GM13977 (cell line): Measurements from ENCODE around the gene NFATC2.
"Not testable (repeated sequence)": the region's sequence is repeated elsewhere in the genome, so short reads cannot be mapped to it uniquely, and the experiment has no call there.

ENCODE experiments used
- DNase-seq: peaks from one replicate; pipeline ENCODE4 v3.0.0; 2012; ENCODE audit warnings: low spot score
- in situ Hi-C: fragments of 300-500 bp; cut with MboI; formaldehyde crosslinking; loops from one replicate; pipeline ENCODE4 v1.12.0; 2022; ENCODE audit warnings: low sequenced_read_pairs, low pct_unique_long_range_greater_than_20kb, mixed read lengths, inconsistent platforms; ENCODE audit not compliant: unreplicated experiment
- TF ChIP-seq, protein P1 (sequence below): IDR thresholded peaks from 2 replicates; pipeline ENCODE4 v1.5.1; 2012; ENCODE audit warnings: mild to moderate bottlenecking, control low read depth; ENCODE audit not compliant: insufficient read depth; ENCODE audit errors: extremely low read depth, missing control alignments

NFATC2 gene

DNA sequence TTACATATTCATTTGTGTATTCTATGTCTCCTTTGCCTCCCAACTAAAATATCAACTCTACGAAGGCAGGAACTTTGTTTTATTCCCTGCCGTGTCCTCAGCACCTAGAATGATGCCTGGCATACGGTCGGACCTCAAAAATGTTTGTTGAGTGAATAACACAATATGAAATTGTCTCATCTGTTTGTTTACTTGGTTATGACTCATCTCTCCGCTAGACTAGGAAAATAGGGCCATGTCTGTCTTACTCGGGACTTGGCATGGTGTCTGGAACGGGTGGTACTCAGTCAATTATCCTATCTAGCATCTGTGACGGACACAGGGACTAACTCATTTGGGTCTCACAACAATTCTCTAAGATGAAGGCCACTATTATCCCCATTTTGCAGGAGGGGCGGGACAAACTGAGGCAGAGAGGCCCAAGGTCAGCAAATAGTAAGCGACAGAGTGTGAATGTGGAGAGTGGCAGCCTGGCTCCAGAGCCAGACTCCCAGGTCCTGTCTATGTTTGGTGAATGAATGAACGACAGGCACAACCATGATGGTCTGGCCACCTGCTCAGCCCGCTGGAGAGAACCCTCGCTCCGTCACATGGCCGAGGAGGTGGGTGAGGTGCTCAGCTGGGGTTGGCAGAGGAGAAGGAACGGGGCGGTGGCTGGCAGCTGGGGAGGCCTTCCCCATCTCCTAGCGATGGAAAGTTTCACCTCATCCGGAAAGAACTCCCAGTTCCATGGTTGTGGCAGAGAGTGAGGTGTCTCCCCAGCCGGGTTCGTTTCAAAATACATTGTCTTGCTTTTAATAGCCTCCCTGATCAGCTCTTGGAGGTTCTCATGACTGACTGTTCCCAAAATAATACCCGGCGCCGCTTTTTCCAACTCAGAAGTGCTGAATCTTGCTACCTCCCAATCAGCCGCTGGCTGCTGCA is 27.6 kb upstream of the NFATC2 start:
- no peak for DNase-seq
- in situ Hi-C loops, result no loop called here
- TF ChIP-seq, protein P1, sequence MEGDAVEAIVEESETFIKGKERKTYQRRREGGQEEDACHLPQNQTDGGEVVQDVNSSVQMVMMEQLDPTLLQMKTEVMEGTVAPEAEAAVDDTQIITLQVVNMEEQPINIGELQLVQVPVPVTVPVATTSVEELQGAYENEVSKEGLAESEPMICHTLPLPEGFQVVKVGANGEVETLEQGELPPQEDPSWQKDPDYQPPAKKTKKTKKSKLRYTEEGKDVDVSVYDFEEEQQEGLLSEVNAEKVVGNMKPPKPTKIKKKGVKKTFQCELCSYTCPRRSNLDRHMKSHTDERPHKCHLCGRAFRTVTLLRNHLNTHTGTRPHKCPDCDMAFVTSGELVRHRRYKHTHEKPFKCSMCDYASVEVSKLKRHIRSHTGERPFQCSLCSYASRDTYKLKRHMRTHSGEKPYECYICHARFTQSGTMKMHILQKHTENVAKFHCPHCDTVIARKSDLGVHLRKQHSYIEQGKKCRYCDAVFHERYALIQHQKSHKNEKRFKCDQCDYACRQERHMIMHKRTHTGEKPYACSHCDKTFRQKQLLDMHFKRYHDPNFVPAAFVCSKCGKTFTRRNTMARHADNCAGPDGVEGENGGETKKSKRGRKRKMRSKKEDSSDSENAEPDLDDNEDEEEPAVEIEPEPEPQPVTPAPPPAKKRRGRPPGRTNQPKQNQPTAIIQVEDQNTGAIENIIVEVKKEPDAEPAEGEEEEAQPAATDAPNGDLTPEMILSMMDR, result no peak

DNA sequence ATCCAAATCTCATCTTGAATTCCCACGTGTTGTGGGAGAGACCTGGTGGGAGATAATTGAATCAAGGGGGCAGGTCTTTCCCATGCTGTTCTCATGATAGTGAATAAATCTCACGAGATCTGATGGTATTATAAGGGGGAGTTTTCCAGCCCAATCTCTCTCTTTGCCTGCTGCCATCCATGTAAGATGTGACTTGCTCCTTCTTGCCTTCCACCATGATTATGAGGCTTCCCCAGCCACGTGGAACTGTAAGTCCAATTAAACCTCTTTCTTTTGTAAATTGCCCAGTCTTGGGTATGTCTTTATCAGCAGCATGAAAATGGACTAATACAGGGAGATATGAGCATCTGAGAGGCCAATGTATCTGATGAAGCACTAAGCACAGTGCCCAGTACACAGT is 26.0 kb upstream of the NFATC2 start:
- in situ Hi-C loops, result not testable (repeated sequence)

GRCh38 chr20:51567622-51568021 is 25.1 kb upstream of the NFATC2 start:
- TF ChIP-seq, protein P1, result no peak
- DNase-seq, result no peak
- in situ Hi-C loops, result no loop called here

More for the DNA sequence above, 26.0 kb upstream of the NFATC2 start:
- DNase-seq, result not testable (repeated sequence)

- no peak for DNase-seq
- TF ChIP-seq, protein P1, result no peak
- in situ Hi-C loops, result no loop called here
Observed at GRCh38 chr20:51566594-51566993, 24.1 kb upstream of the NFATC2 start.

- no peak for DNase-seq
- TF ChIP-seq, protein P1, result no peak
- in situ Hi-C loops, result no loop called here
Observed at GRCh38 chr20:51565298-51566144, 23.0 kb upstream of the NFATC2 start.

GRCh38 chr20:51563486-51564332 is 21.2 kb upstream of the NFATC2 start:
- no peak for DNase-seq
- in situ Hi-C loops, result no loop called here
- TF ChIP-seq, protein P1, result no peak
